Neural cell (in vitro differentiated cells): ENCODE results near the gene ACOX3. TPM values are rescaled to one million over a fixed set of nuclear protein-coding genes. Genes with fewer than 3 reads are reported as not detected.

Source experiments
- H2AFZ ChIP-seq: fragments of 200-600, 300-800 bp; sonication (generic), shearing (Covaris generic); 2 replicates; pipeline ENCODE4 v1.6.0; 2014; ENCODE audit warnings: low read depth, mild to moderate bottlenecking, antibody characterized with exemption, low read length, moderate library complexity
- H3F3A ChIP-seq: fragments of 200-600 bp; shearing (Covaris generic); 2 replicates; pipeline ENCODE4 v1.6.1; 2016; ENCODE audit warnings: mild to moderate bottlenecking, moderate library complexity, mixed read lengths, antibody characterized with exemption, low read length; ENCODE audit not compliant: insufficient read depth, poor library complexity, severe bottlenecking
- H3K27ac ChIP-seq: fragments of 200-600, 300-800 bp; sonication (generic), shearing (Covaris generic); 2 replicates; pipeline ENCODE4 v1.5.1; 2014; ENCODE audit warnings: mild to moderate bottlenecking, low read length, moderate library complexity
- H3K27me3 ChIP-seq: fragments of 300-800, 200-600 bp; sonication (generic), shearing (Covaris generic); 2 replicates; pipeline ENCODE4 v1.6.0; 2014; ENCODE audit warnings: mild to moderate bottlenecking, low read depth, low read length, moderate library complexity; ENCODE audit not compliant: insufficient read depth
- H3K36me3 ChIP-seq: fragments of 300-800, 200-600 bp; sonication (generic), shearing (Covaris generic); 2 replicates; pipeline ENCODE4 v1.5.1; 2014; ENCODE audit warnings: mild to moderate bottlenecking, antibody characterized with exemption, low read length, moderate library complexity; ENCODE audit not compliant: insufficient read depth
- H3K4me2 ChIP-seq: fragments of 300-800, 200-600 bp; sonication (generic), shearing (Covaris generic); 2 replicates; pipeline ENCODE4 v1.6.0; 2014; ENCODE audit warnings: mild to moderate bottlenecking, low read length
- H3K4me3 ChIP-seq: fragments of 300-800, 200-600 bp; sonication (generic), shearing (Covaris generic); 2 replicates; pipeline ENCODE4 v1.5.1; 2014; ENCODE audit warnings: mild to moderate bottlenecking, low read length, moderate library complexity
- H3K79me2 ChIP-seq: fragments of 200-600 bp; shearing (Covaris generic); replicated peaks from 2 replicates; pipeline ENCODE4 v1.6.0; 2014; ENCODE audit warnings: mild to moderate bottlenecking, low read length, moderate library complexity; ENCODE audit not compliant: insufficient read depth
- H3K9ac ChIP-seq: fragments of 300-800, 200-600 bp; sonication (generic), shearing (Covaris generic); 2 replicates; pipeline ENCODE4 v1.6.1; 2016; ENCODE audit warnings: mild to moderate bottlenecking, low read length, mixed read lengths
- H3K9me2 ChIP-seq: fragments of 200-600 bp; shearing (Covaris generic); 2 replicates; pipeline ENCODE4 v1.6.1; 2016; ENCODE audit warnings: mild to moderate bottlenecking, low read length, mixed read lengths; ENCODE audit not compliant: insufficient read depth
- H3K9me3 ChIP-seq: fragments of 200-600, 300-800 bp; sonication (generic), shearing (Covaris generic); 2 replicates; pipeline ENCODE4 v1.6.1; 2016; ENCODE audit warnings: mild to moderate bottlenecking, mixed run types, low read length, moderate library complexity, mixed read lengths
- H4K20me1 ChIP-seq: fragments of 200-600 bp; shearing (Covaris generic); 2 replicates; pipeline ENCODE4 v1.6.1; 2016; ENCODE audit warnings: mild to moderate bottlenecking, mixed run types; ENCODE audit not compliant: insufficient read depth
- CTCF ChIP-seq: fragments of 450-650 bp; IDR thresholded peaks from 2 replicates; pipeline ENCODE4 v1.5.1; 2014; ENCODE audit warnings: antibody characterized with exemption, mild to moderate bottlenecking, moderate library complexity; ENCODE audit not compliant: poor library complexity, severe bottlenecking
- EP300 ChIP-seq: fragments of 450-650 bp; conservative IDR thresholded peaks from 2 replicates; pipeline ENCODE4 v1.6.1; 2014; ENCODE audit warnings: antibody characterized with exemption, mild to moderate bottlenecking, moderate library complexity; ENCODE audit not compliant: poor library complexity, severe bottlenecking
- EZH2 ChIP-seq: fragments of 200-600, 300-800 bp; shearing (Covaris generic), sonication (generic); IDR thresholded peaks from 2 replicates; pipeline ENCODE4 v1.6.1; 2014; ENCODE audit warnings: antibody characterized with exemption, low read length, borderline replicate concordance, mild to moderate bottlenecking; ENCODE audit not compliant: insufficient read depth, poor library complexity, severe bottlenecking
- MXI1 ChIP-seq: fragments of 450-650 bp; conservative IDR thresholded peaks from 2 replicates; pipeline ENCODE4 v1.6.1; 2014; ENCODE audit warnings: antibody characterized with exemption, mild to moderate bottlenecking; ENCODE audit not compliant: poor library complexity, severe bottlenecking
- POLR2AphosphoS5 ChIP-seq: IDR thresholded peaks from 2 replicates; pipeline ENCODE4 v1.6.1; 2012
- RAD21 ChIP-seq: fragments of 450-650 bp; conservative IDR thresholded peaks from 2 replicates; pipeline ENCODE4 v1.6.1; 2014; ENCODE audit warnings: antibody characterized with exemption, mild to moderate bottlenecking, moderate library complexity
- REST ChIP-seq: IDR thresholded peaks from 2 replicates; pipeline ENCODE4 v1.6.1; 2012; ENCODE audit warnings: borderline replicate concordance
- SMC3 ChIP-seq: fragments of 450-650 bp; conservative IDR thresholded peaks from 2 replicates; pipeline ENCODE4 v1.6.1; 2014; ENCODE audit warnings: antibody characterized with exemption, mild to moderate bottlenecking, moderate library complexity; ENCODE audit not compliant: poor library complexity
- TAF1 ChIP-seq: IDR thresholded peaks from 2 replicates; pipeline ENCODE4 v1.6.1; 2012; ENCODE audit warnings: low read depth
- polyA plus RNA-seq: library from polyadenylated mRNA; depleted of rRNA; stranded (reverse); fragments of >200 nt; gene quantifications from 2 replicates; pipeline ENCODE4 v1.2.3, GENCODE V29; 2014

Gene ACOX3
- polyA plus RNA-seq, 1 donor from 2014 or later: 13.2 TPM

- Histone ChIP-seq H3K9ac (no peak overlapping the region), H3F3A (peaks cover 4% of the 10 kb centered on the region), H3K9me3 (no peaks in the 10 kb centered on the region), H3K27me3 (no peaks in the 10 kb centered on the region), H3K4me3 (no peak overlapping the region), H3K4me2 (no peak overlapping the region), H2AFZ (no peak overlapping the region), H3K27ac (no peak overlapping the region), H4K20me1 (no peaks in the 10 kb centered on the region), H3K36me3 (peaks cover 4% of the 10 kb centered on the region), H3K79me2 (no peaks in the 10 kb centered on the region), H3K9me2 (no peaks in the 10 kb centered on the region)
- TF ChIP-seq EZH2: no peak
- no peak for TF ChIP-seq EP300
- TF ChIP-seq POLR2AphosphoS5: no peak
- TF ChIP-seq CTCF: no peak
- TF ChIP-seq SMC3: no peak
- no peak for TF ChIP-seq REST
- no peak for TF ChIP-seq MXI1
- TF ChIP-seq RAD21: no peak
- no peak for TF ChIP-seq TAF1
Observed at GRCh38 chr4:8391972-8392371, 48.6 kb downstream of the ACOX3 start.

- Histone ChIP-seq H3K4me3 (no peak overlapping the region), H3K36me3 (peaks cover 3% of the 10 kb centered on the region), H3K9me3 (no peaks in the 10 kb centered on the region), H3K79me2 (no peaks in the 10 kb centered on the region), H3F3A (peaks cover 4% of the 10 kb centered on the region), H4K20me1 (no peaks in the 10 kb centered on the region), H3K27ac (no peak overlapping the region), H3K9ac (no peak overlapping the region), H3K27me3 (no peaks in the 10 kb centered on the region), H2AFZ (no peak overlapping the region), H3K4me2 (no peak overlapping the region), H3K9me2 (no peaks in the 10 kb centered on the region)
- TF ChIP-seq EZH2 (no peak), SMC3 (no peak), REST (no peak), RAD21 (no peak), EP300 (no peak), CTCF (no peak), TAF1 (no peak), POLR2AphosphoS5 (no peak), MXI1 (no peak)
Observed at GRCh38 chr4:8391071-8391470, 49.5 kb downstream of the ACOX3 start.
